Pancreas (tissue), 10 donors: ENCODE measurements around the gene TBCCD1. TPM values are rescaled to one million over a fixed set of nuclear protein-coding genes. Genes with fewer than 3 reads are reported as not detected.

ENCODE experiments used
- ATAC-seq, 4 donors: fragments of 200-7000 bp; cut with Tn5 transposase; one replicate each; pipeline versions ENCODE4 v1.8.0 to v1.9.1; 2020; ENCODE audit warnings: mild to moderate bottlenecking in 4 of 4, moderate library complexity in 4 of 4
- DNase-seq, 6 donors: peaks; one replicate each; pipeline ENCODE4 v3.0.0-alpha.2; 2020
- FAIRE-seq: peaks from 2 replicates; lab custom pipeline; 2012; peaks lifted over from hg19 to GRCh38; lab: Jason Lieb, UNC
- H3K27ac ChIP-seq, 4 donors: fragments of 200-600 bp; sonication (generic); 1 replicate in 3 of 4; 2 replicates in 1 of 4; pipeline versions ENCODE4 v1.5.0 to v1.8.0; 2020
- H3K27me3 ChIP-seq, 4 donors: fragments of 200-600 bp; one replicate each; pipeline ENCODE4 v1.8.0; 2021
- H3K36me3 ChIP-seq, 3 donors: fragments of 200-600 bp; sonication (generic) in 1 of 3; one replicate each; pipeline versions ENCODE4 v1.5.0 to v1.8.0; 2020 to 2021
- H3K4me1 ChIP-seq, 3 donors: fragments of 200-600 bp; one replicate each; pipeline ENCODE4 v1.8.0; 2021
- H3K4me3 ChIP-seq, 4 donors: fragments of 200-600 bp; sonication (generic) in 2 of 4; one replicate each; pipeline versions ENCODE4 v1.5.0 to v1.8.0; 2020 to 2021
- H3K9me3 ChIP-seq, 4 donors: fragments of 200-600 bp; one replicate each; pipeline ENCODE4 v1.8.0; 2021
- WGBS, 2 donors: extraction: QIAGEN DNeasy Blood & Tissue Kit; methylation state at CpG; one replicate each; pipeline ENCODE4 v1.1.7; 2013; 5-methylcytosine and 5-hydroxymethylcytosine counted together
- intact Hi-C, 3 donors: fragments of 100-400 bp; cut with DNase I; formaldehyde crosslinking; loops; one replicate each; pipeline versions ENCODE4 v1.11.1 to v1.14.2; 2022
- polyA plus RNA-seq, 2 donors: library from polyadenylated mRNA; stranded (reverse); fragments of 200-250 nt; gene quantifications; one replicate each; pipeline ENCODE4 v1.2.3, GENCODE V29; 2013
- total RNA-seq, 6 donors: library from RNA; stranded (reverse); fragmentation: NEBNext Ultra II Directional in 4 of 6; extraction: Animal tissue kit (Norgen Biotek cat#: 25700) in 4 of 6; gene quantifications; one replicate each; pipeline versions ENCODE4 v1.2.1 to v1.2.4, GENCODE V29; 2021 to 2023
- TF ChIP-seq, protein P1 (sequence below), 4 donors: fragments of 200-600 bp; sonication (generic) in 3 of 4; IDR thresholded peaks; one replicate each; pipeline versions ENCODE4 v1.5.0 to v1.8.0; 2021; ENCODE audit warnings: antibody characterized with exemption in 4 of 4
- donor health status: healthy with polysubstance abuse.
- donor health status: DM: no; HTN: no; CAD: no; lungs with moderate emphysema.
- donor health status: DM: no; HTN: no; CAD: no.
- donor health status: control.
- donor health status: control.
- donor health status: Bipolar disorder and iron deficiency.
- donor health status: DM: yes; HTN: yes; CAD: no.
- donor health status: DM: no; HTN: no; CAD: no.
- donor health status: DM: no; HTN: no; CAD: no.
- donor health status: DM: yes; HTN: yes; CAD: no.

TBCCD1 gene, protein sequence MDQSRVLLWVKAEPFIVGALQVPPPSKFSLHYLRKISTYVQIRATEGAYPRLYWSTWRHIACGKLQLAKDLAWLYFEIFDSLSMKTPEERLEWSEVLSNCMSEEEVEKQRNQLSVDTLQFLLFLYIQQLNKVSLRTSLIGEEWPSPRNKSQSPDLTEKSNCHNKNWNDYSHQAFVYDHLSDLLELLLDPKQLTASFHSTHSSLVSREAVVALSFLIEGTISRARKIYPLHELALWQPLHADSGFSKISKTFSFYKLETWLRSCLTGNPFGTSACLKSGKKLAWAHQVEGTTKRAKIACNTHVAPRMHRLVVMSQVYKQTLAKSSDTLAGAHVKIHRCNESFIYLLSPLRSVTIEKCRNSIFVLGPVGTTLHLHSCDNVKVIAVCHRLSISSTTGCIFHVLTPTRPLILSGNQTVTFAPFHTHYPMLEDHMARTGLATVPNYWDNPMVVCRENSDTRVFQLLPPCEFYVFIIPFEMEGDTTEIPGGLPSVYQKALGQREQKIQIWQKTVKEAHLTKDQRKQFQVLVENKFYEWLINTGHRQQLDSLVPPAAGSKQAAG
- total RNA-seq = 1 to 10 TPM; 3.8 to 7.4 (median 5.5) TPM
- polyA plus RNA-seq = 1 to 10 TPM; 2.6 to 4.2 TPM

DNA sequence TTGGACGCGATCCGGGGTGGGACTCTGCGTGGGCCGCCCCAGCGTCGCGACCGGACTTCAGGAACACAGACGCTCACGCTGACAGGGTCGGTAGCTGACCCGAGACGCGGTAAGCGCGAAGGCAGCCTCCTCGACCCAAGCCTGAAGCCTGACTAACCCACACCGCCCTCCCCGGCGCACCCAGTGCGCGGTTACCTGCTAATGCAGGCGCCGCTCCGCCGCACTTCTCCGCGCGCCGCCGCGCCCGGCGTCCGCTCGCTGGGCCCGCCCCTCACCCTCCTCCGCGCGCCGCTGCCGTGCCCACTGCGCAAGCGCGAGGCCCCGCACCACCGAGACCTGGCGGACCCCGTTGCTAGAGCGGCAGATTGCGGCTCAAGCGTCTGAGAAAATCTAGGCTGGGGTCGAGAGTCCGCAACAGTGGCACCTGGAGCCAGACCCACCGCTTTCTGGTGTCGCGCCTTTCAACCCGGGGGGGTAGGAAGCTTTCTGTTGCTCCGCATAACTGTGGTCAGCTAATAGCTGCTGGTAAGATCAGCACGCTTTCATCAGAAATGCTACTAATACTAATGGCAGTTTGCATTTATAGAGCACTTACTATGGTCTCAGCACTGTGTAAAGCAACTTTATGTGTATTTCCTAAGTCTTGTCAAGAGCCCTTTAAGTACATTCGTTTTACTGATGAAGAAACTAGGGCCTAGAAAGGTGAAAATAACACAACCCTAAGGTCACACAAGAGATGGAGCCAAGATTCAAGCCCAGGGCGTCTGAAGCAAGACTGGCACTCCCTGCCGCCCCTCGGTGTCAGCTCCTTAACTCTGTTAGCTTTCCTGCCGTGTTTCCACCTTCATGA lies at the start of gene TBCCD1:
Gene TBCCD1, minus strand, starts transcription at position 268 of the 850 bp plus-strand sequence. CDS start 3,010 bp downstream, outside the sequence.
- FAIRE-seq (no peak), ATAC-seq (peak; percentile 80 to 88 (median 82)), DNase-seq (peak; percentile 88 to 99 (median 94))
- Histone ChIP-seq H3K4me3 (peak within 1 kb of the TSS; percentile 58 to 95 (median 70)), H3K27ac (peak within 1 kb of the TSS; percentile 56 to 85 (median 73)), H3K9me3 (no peaks in the 10 kb centered on the region), H3K4me1 (peaks cover 5 to 16% (median 10%) of the 10 kb centered on the region in 3 donors), H3K27me3 (no peaks in the 10 kb centered on the region), H3K36me3 (peaks cover 0 to under 1% (median 0%) of the 10 kb centered on the region in 3 donors)
- intact Hi-C loops = no loop called here
- TF ChIP-seq, protein P1, sequence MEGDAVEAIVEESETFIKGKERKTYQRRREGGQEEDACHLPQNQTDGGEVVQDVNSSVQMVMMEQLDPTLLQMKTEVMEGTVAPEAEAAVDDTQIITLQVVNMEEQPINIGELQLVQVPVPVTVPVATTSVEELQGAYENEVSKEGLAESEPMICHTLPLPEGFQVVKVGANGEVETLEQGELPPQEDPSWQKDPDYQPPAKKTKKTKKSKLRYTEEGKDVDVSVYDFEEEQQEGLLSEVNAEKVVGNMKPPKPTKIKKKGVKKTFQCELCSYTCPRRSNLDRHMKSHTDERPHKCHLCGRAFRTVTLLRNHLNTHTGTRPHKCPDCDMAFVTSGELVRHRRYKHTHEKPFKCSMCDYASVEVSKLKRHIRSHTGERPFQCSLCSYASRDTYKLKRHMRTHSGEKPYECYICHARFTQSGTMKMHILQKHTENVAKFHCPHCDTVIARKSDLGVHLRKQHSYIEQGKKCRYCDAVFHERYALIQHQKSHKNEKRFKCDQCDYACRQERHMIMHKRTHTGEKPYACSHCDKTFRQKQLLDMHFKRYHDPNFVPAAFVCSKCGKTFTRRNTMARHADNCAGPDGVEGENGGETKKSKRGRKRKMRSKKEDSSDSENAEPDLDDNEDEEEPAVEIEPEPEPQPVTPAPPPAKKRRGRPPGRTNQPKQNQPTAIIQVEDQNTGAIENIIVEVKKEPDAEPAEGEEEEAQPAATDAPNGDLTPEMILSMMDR (IDR thresholded peaks at IDR 0.05) = no peak
- 0 to 1% methylated on average over 64 to 66 of the region's 66 CpGs for WGBS, 2 donors

DNA sequence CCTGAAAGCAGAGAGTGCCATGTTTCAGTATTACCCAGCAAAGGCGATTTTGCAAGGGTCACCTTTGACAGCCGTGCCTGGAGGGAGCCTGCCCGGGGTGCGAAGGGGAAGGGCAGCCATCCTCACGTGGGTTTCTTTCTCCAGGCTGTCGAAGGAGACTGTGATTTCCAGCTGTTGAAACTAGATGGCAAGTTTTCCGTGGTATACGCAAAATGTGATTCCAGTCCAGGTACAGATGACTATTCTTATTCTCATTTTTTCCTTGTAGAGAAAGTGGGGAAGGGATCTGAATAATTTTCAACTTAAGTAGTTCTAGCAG lies 49.1 kb upstream of the TBCCD1 start:
- FAIRE-seq (no peak), DNase-seq (no peak), ATAC-seq (no peak)
- Histone ChIP-seq H3K4me1 (peaks cover 0 to 4% (median 0%) of the 10 kb centered on the region in 3 donors), H3K27ac (no peak overlapping the region), H3K36me3 (no peaks in the 10 kb centered on the region), H3K27me3 (no peaks in the 10 kb centered on the region), H3K4me3 (no peak overlapping the region), H3K9me3 (no peaks in the 10 kb centered on the region)
- TF ChIP-seq, protein P1 (IDR thresholded peaks at IDR 0.05) = no peak
- WGBS, 2 donors = 73 to 85% methylated on average over 8 of the region's 8 CpGs
- intact Hi-C loops = loop anchor here in 1 of 3 donors (10.0 kb wide), 1 partner anchor 139 kb away; no protein-coding TSS in a partner anchor

DNA sequence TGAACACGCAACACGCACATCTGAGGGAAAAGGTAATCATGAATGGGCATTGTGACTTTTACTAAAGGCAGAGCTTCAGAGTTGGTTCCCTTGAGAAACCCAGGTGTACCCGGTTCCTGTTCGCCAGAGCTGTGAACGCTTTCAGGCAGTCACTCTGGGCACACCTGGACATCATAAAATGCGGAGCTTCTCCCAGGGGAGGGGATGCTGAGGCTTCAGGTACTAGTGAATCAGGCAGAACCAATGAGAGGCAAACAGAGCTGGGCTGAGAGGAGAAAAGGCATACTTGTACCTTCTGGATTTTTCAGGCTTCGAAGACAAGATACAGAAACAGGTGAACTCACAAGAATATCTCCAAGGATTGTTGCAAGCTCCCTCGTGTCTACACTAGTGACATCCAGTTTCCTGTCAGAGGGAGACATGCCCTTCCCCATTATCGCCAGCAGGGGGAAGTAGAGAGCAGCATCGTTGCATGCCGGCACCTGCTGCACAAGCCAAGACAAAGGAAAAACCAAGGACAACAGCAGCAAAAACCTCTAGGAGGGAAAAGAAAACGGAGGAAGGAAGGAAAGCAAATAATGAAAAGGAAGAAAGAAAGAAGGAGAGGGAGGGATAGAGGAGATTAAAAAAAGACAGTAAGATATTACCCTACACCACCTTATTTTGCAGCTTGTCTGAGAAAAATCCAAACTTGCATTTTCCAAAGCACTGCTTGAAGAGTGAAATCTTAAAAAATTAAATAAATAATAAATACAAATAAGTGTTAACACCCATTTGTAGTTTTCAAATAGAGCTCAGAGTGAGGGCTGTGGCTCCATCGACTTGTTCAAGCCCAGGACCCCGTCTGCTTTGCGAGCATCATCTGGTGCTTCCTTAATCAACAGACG lies 47.7 kb upstream of the TBCCD1 start:
- FAIRE-seq (no peak), DNase-seq (peak; percentile 67 to 87 (median 79)), ATAC-seq (peak; percentile 49 to 87 (median 82))
- H3K27ac ChIP-seq = no peak overlapping the region
- no peaks in the 10 kb centered on the region for H3K27me3 ChIP-seq
- peaks cover 0 to 4% (median 0%) of the 10 kb centered on the region in 3 donors for H3K4me1 ChIP-seq
- TF ChIP-seq, protein P1 (IDR thresholded peaks at IDR 0.05) = peak; percentile 91 to 97 (median 94)
- H3K9me3 ChIP-seq = no peaks in the 10 kb centered on the region
- no peak overlapping the region for H3K4me3 ChIP-seq
- intact Hi-C loops = loop anchor here in 1 of 3 donors (5.0 to 10.0 kb wide), 2 partner anchors 140 to 207 kb away; no protein-coding TSS in a partner anchor
- H3K36me3 ChIP-seq = no peaks in the 10 kb centered on the region
- WGBS, 2 donors = 30 to 34% methylated on average over 16 of the region's 16 CpGs

DNA sequence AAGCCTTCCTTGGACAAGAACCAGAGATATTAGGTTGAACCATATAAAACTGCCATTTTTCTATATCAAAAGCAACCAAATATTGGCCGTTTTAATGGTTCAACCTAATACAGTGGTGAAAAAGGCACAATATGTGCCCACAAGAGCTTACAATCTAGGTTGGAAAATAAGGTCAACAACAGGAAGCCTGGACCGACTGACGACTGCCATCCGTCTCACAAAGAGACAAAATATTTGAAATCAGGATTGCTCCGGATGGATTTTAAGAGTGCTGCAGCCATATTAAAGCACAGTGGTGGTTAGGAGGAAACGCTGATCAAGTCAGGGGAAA lies 47.1 kb upstream of the TBCCD1 start:
- Histone ChIP-seq H3K27ac (no peak overlapping the region), H3K27me3 (no peaks in the 10 kb centered on the region), H3K9me3 (no peaks in the 10 kb centered on the region), H3K36me3 (no peaks in the 10 kb centered on the region), H3K4me3 (no peak overlapping the region), H3K4me1 (peaks cover 0 to 4% (median 0%) of the 10 kb centered on the region in 3 donors)
- 38 to 50% methylated on average over 6 of the region's 6 CpGs for WGBS, 2 donors
- intact Hi-C loops = loop anchor here in 1 of 3 donors (5.0 to 10.0 kb wide), 2 partner anchors 141 to 208 kb away; no protein-coding TSS in a partner anchor
- FAIRE-seq (no peak), ATAC-seq (no peak), DNase-seq (no peak)
- TF ChIP-seq, protein P1 (IDR thresholded peaks at IDR 0.05) = no peak
